WTC11 (cell line): ENCODE measurements around the gene TNFSF11.

Experiments
- ARID4B ChIP-seq: sonication (generic); formaldehyde crosslinking; IDR thresholded peaks from 2 replicates; pipeline ENCODE4 v1.8.0; 2023; ENCODE audit warnings: missing genetic modification reagents, mild to moderate bottlenecking, borderline replicate concordance
- CREM ChIP-seq: sonication (generic); formaldehyde crosslinking; IDR thresholded peaks from 2 replicates; pipeline ENCODE4 v1.8.1; 2022; ENCODE audit warnings: mild to moderate bottlenecking, missing genetic modification reagents, moderate library complexity
- CTCF ChIP-seq: fragments of 200-600 bp; IDR thresholded peaks from 2 replicates; pipeline ENCODE4 v1.8.0; 2022; ENCODE audit warnings: antibody characterized with exemption
- E2F5 ChIP-seq: sonication (generic); formaldehyde crosslinking; IDR thresholded peaks from 2 replicates; pipeline ENCODE4 v1.8.1; 2022; ENCODE audit warnings: mild to moderate bottlenecking, moderate library complexity, missing genetic modification reagents
- EMX1 ChIP-seq: fragments of 250-450 bp; sonication (Bioruptor Pico); IDR thresholded peaks from 2 replicates; pipeline ENCODE4 v1.8.0; 2021; ENCODE audit warnings: mild to moderate bottlenecking
- FOXJ3 ChIP-seq: sonication (generic); formaldehyde crosslinking; IDR thresholded peaks from 2 replicates; pipeline ENCODE4 v1.9.0; 2021; ENCODE audit warnings: missing genetic modification reagents, mild to moderate bottlenecking, borderline replicate concordance
- GRHL2 ChIP-seq: fragments of 250-450 bp; sonication (Bioruptor Pico); IDR thresholded peaks from 2 replicates; pipeline ENCODE4 v1.8.0; 2022; ENCODE audit warnings: mild to moderate bottlenecking, moderate library complexity; ENCODE audit not compliant: insufficient replicate concordance, severe bottlenecking
- JUN ChIP-seq: sonication (generic); formaldehyde crosslinking; IDR thresholded peaks from 2 replicates; pipeline ENCODE4 v1.8.0; 2023; ENCODE audit warnings: mild to moderate bottlenecking, missing genetic modification reagents
- NFE2L1 ChIP-seq: sonication (generic); formaldehyde crosslinking; IDR thresholded peaks from 2 replicates; pipeline ENCODE4 v1.8.1; 2023; ENCODE audit warnings: missing genetic modification reagents
- PRDM15 ChIP-seq: sonication (generic); formaldehyde crosslinking; IDR thresholded peaks from 2 replicates; pipeline ENCODE4 v1.8.0; 2022; ENCODE audit warnings: missing genetic modification reagents
- RORB ChIP-seq: fragments of 250-450 bp; sonication (Bioruptor Pico); IDR thresholded peaks from 2 replicates; pipeline ENCODE4 v1.9.0; 2021; ENCODE audit warnings: mild to moderate bottlenecking
- ZNF281 ChIP-seq: sonication (generic); formaldehyde crosslinking; IDR thresholded peaks from 2 replicates; pipeline ENCODE4 v1.8.0; 2023; ENCODE audit warnings: mild to moderate bottlenecking, missing genetic modification reagents
- ZNF423 ChIP-seq: fragments of 250-450 bp; sonication (Bioruptor Pico); IDR thresholded peaks from 2 replicates; pipeline ENCODE4 v2.1.2; 2022; ENCODE audit warnings: mild to moderate bottlenecking, moderate library complexity
- TF ChIP-seq, protein P1 (sequence below): sonication (generic); formaldehyde crosslinking; conservative IDR thresholded peaks from 2 replicates; pipeline ENCODE4 v1.8.1; 2022; ENCODE audit warnings: mild to moderate bottlenecking, missing genetic modification reagents

GRCh38 chr13:42656161-42656560, 82.2 kb downstream of the TNFSF11 start:
- TF ChIP-seq CTCF (no peak), JUN (CRISPR knock-in tag) (no peak), PRDM15 (CRISPR knock-in tag) (no peak), ARID4B (CRISPR knock-in tag) (no peak), EMX1 (no peak), NFE2L1 (CRISPR knock-in tag) (no peak), ZNF281 (CRISPR knock-in tag) (no peak), CREM (no peak), GRHL2 (CRISPR knock-in tag) (no peak), FOXJ3 (no peak), E2F5 (no peak), ZNF423 (CRISPR knock-in tag) (no peak), RORB (no peak)
- TF ChIP-seq, protein P1, sequence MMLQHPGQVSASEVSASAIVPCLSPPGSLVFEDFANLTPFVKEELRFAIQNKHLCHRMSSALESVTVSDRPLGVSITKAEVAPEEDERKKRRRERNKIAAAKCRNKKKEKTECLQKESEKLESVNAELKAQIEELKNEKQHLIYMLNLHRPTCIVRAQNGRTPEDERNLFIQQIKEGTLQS (CRISPR knock-in tag) = no peak
